Measurements from ENCODE around the gene SBF1. TPM values are rescaled to one million over a fixed set of nuclear protein-coding genes. Genes with fewer than 3 reads are reported as not detected.

Gene SBF1
- total RNA-seq, 2 experiments from 2014 or later: 100 TPM

DNA sequence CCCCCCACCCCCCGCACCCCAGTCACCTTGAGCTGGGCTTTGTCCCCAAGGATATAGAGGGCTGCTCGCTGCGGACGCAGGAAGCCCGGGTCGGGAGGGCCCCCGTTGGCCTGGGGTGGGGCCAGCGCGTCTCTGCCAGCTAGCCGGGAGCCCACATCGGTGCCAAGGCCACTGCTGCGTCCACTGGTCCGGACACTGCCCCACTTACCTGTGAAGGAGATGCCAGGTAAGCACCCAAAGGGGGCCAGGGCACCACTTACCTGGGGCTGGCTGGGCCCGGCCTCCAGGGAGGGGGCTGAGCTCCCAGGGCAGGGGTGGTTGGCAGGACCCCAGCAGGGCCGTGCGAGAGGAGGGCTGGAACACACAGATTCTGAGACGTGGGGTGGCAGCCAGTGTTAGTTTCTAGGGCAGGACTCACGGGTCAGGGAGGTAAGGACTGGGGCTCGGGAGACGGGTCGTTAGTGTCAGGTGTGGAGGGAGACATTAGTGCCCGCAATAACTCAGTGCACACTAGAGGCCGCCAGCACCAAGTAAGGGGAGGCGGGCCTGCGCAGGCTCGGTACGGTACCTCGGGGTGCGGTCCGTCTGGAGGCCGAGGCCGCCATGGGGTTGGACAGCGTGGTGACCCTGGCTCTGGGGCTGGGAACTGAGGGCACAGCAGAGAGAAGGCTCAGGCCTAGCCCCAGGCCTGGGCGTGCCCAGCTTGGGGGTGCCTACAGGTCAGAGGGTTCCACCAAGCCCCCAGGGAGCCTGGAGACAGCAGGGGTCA, 18.2 kb downstream of the SBF1 start:
- Mint-ChIP-seq H3K27ac (no peak overlapping the region), H3K27me3 (ENCODE audit: low read depth) (no peaks in the 10 kb centered on the region), H3K9me3 (no peaks in the 10 kb centered on the region), H3K4me3 (no peak overlapping the region), H3K4me1 (ENCODE audit: low read depth) (peaks cover 9% of the 10 kb centered on the region), H3K36me3 (ENCODE audit: low read depth) (peaks cover 15% of the 10 kb centered on the region)
- CTCF ChIA-PET: interaction anchor here (0.6 to 3.6 kb wide), 5 partner anchors 15 to 152 kb away, joined by 3 to 16 read pairs (median 4); no protein-coding TSS in a partner anchor
- DNase-seq: no peak
- intact Hi-C loops (cut with micrococcal nuclease): loop anchor here (5.0 kb wide), 1 partner anchor 41 kb away; no protein-coding TSS in a partner anchor

GRCh38 chr22:50456026-50456425, 18.8 kb downstream of the SBF1 start:
- intact Hi-C loops (cut with micrococcal nuclease): loop anchor here (5.0 kb wide), 1 partner anchor 41 kb away; no protein-coding TSS in a partner anchor
- Mint-ChIP-seq H3K9me3 (no peaks in the 10 kb centered on the region), H3K4me3 (no peak overlapping the region), H3K27ac (no peak overlapping the region), H3K4me1 (ENCODE audit: low read depth) (peaks cover 9% of the 10 kb centered on the region), H3K27me3 (ENCODE audit: low read depth) (no peaks in the 10 kb centered on the region), H3K36me3 (ENCODE audit: low read depth) (peaks cover 18% of the 10 kb centered on the region)
- CTCF ChIA-PET: interaction anchor here (0.6 to 3.6 kb wide), 3 partner anchors 41 to 153 kb away, joined by 3 to 16 read pairs (median 5); no protein-coding TSS in a partner anchor
- no peak for DNase-seq

GRCh38 chr22:50455201-50455600, 19.6 kb downstream of the SBF1 start:
- intact Hi-C loops (cut with micrococcal nuclease): loop anchor here (5.0 kb wide), 1 partner anchor 42 kb away; no protein-coding TSS in a partner anchor
- Mint-ChIP-seq H3K36me3 (ENCODE audit: low read depth) (peaks cover 13% of the 10 kb centered on the region), H3K9me3 (no peaks in the 10 kb centered on the region), H3K4me1 (ENCODE audit: low read depth) (peaks cover 9% of the 10 kb centered on the region), H3K4me3 (no peak overlapping the region), H3K27me3 (ENCODE audit: low read depth) (no peaks in the 10 kb centered on the region), H3K27ac (no peak overlapping the region)
- CTCF ChIA-PET: interaction anchor here (1.1 kb wide), 1 partner anchor 44 kb away, joined by 5 read pairs; no protein-coding TSS in a partner anchor
- no peak for DNase-seq

DNA sequence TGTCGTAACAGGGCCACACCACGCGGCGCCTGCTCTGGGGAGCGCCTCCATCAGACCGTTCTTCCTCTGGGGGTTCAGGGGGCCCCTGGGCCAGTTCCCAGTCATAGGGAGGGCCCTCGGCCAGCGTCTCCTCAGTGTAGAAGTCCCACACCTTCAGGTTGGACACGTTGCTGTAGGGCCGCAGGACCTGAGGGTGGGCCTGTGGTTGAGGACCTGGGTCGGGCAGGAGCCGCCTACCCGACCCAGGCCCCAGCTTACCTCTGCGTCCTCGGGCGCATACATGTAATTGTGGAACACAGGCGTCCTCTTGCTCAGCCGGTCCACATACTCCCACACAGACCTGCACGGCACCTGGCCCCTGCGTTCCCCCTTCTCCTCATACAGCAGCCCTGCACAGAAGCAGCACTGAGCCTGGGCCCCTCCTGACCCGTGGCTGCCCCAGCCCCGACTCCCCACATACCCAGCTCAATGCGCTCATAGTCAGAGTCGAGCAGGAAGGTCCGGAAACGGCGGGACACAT, 20.2 kb downstream of the SBF1 start:
- DNase-seq: no peak
- Mint-ChIP-seq H3K4me1 (ENCODE audit: low read depth) (peaks cover 9% of the 10 kb centered on the region), H3K27me3 (ENCODE audit: low read depth) (no peaks in the 10 kb centered on the region), H3K4me3 (no peak overlapping the region), H3K36me3 (ENCODE audit: low read depth) (peaks cover 13% of the 10 kb centered on the region), H3K9me3 (no peaks in the 10 kb centered on the region), H3K27ac (no peak overlapping the region)
- CTCF ChIA-PET: no interaction called here
- intact Hi-C loops (cut with micrococcal nuclease): loop anchor here (5.0 kb wide), 1 partner anchor 43 kb away; no protein-coding TSS in a partner anchor

GRCh38 chr22:50452649-50453048, 22.2 kb downstream of the SBF1 start:
- H3K36me3 Mint-ChIP-seq (ENCODE audit: low read depth): peaks cover 9% of the 10 kb centered on the region
- peaks cover 9% of the 10 kb centered on the region for H3K4me1 Mint-ChIP-seq (ENCODE audit: low read depth)
- CTCF ChIA-PET: interaction anchor here (0.9 kb wide), 1 partner anchor 46 kb away, joined by 3 read pairs; no protein-coding TSS in a partner anchor
- H3K27ac Mint-ChIP-seq: peak overlapping the region; percentile 54
- no peaks in the 10 kb centered on the region for H3K27me3 Mint-ChIP-seq (ENCODE audit: low read depth)
- no peak overlapping the region for H3K4me3 Mint-ChIP-seq
- no peaks in the 10 kb centered on the region for H3K9me3 Mint-ChIP-seq
- no peak for DNase-seq
- intact Hi-C loops (cut with micrococcal nuclease): no loop called here

DNA sequence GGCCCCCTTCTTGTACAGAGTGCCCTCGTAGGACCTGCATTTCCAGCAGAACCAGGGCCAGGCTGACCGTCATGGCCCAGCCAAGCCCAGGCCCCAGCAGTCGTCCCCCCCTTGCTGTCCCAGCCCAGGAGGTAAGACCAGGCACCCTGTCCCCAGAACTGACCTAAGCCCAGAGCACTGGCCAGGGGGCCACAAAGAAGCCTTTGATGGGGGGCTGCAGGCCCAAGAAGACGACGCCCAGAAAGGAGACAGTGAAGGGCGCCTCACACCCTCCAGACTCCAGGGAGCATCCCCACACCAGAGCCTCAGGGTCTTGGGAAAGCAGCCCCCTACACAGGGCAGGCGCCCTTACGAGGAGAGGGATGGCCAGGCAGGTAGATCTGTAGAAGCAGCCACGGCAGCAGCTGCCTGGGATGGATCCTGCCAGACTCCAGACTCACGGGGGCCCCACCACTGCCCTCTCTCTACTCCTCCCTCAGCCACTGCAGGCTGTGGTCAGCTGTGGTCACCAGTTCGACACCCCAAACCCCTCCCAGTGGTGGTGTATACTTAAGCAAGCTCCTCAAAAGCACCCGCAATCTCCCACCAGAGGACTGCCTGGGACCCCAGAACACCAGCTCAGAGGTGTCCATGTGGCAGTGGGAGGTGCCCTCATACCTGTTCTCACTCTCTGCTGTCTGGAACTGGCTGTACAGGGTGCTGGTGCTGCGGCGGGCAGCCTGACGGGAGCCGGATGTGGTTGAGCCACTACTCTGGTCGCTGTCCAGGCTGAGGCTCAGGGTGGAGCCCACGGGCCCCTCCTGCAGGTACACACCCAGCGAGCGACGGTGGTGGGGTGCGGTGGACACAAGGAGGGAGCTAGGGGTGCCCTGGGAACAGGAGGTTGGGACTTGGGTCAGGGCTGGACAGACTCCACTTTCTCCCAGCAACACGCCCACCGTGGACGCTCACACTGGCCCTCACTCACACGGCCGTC, 27.0 kb downstream of the SBF1 start:
- intact Hi-C loops (cut with micrococcal nuclease): no loop called here
- Mint-ChIP-seq H3K4me3 (no peak overlapping the region), H3K36me3 (ENCODE audit: low read depth) (peaks cover 5% of the 10 kb centered on the region), H3K27me3 (ENCODE audit: low read depth) (no peaks in the 10 kb centered on the region), H3K27ac (peak overlapping the region; percentile 22), H3K9me3 (no peaks in the 10 kb centered on the region), H3K4me1 (ENCODE audit: low read depth) (peaks cover 12% of the 10 kb centered on the region)
- no peak for DNase-seq
- CTCF ChIA-PET: interaction anchor here (1.2 kb wide), 1 partner anchor 14 kb away, joined by 3 read pairs; no protein-coding TSS in a partner anchor

- DNase-seq: no peak
- Mint-ChIP-seq H3K27ac (no peak overlapping the region), H3K4me3 (no peak overlapping the region), H3K4me1 (ENCODE audit: low read depth) (peaks cover 10% of the 10 kb centered on the region), H3K36me3 (ENCODE audit: low read depth) (peaks cover 6% of the 10 kb centered on the region), H3K9me3 (no peaks in the 10 kb centered on the region), H3K27me3 (ENCODE audit: low read depth) (no peaks in the 10 kb centered on the region)
- intact Hi-C loops (cut with micrococcal nuclease): no loop called here
- CTCF ChIA-PET: no interaction called here
Measured at GRCh38 chr22:50446708-50447575, 27.9 kb downstream of the SBF1 start.

DNA sequence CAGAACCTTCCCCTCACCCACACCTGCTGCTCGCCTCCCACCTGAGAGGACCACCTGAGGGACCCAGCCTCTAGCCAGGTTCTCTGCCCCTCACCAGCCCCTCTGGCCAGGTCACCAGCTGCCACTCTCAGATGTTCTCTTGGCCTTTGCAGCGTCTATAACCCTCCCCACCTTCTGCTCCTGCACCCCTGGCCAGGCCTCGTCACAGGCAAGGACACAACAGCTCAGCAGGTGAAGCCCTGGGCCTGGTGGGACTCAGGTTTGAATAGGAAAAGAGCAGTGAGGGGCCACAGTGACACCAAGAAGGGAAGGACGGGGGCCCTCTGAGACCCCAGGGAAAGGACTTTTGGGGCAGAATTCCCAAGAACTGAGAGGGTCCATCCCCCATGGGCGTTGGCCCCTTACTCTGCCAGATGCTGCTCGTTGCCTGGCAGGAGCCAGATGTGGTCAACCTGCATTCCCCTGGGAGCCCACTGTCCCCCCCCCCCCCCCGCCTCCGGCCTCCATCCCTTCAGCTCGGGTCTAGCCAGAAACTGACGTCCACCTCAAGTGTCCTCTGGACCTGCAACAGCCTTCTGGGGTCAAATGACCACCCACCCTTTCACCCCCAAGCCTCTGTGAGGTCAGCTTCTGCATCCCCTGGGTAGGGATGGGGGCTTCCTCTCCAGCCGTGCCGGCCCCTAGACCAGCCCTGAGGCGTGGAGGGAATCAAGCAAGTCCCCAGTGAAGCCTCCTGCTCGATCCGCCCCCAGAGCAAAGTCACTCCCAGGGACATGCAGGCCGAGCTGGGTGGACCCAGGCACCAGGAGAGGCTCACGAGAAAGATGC, 28.7 kb downstream of the SBF1 start:
- no peaks in the 10 kb centered on the region for H3K27me3 Mint-ChIP-seq (ENCODE audit: low read depth)
- intact Hi-C loops (cut with micrococcal nuclease): no loop called here
- no peaks in the 10 kb centered on the region for H3K9me3 Mint-ChIP-seq
- no peak for DNase-seq
- H3K27ac Mint-ChIP-seq: peak overlapping the region; percentile 56
- peaks cover 4% of the 10 kb centered on the region for H3K36me3 Mint-ChIP-seq (ENCODE audit: low read depth)
- H3K4me1 Mint-ChIP-seq (ENCODE audit: low read depth): peaks cover 10% of the 10 kb centered on the region
- no peak overlapping the region for H3K4me3 Mint-ChIP-seq
- CTCF ChIA-PET: no interaction called here

- intact Hi-C loops (cut with micrococcal nuclease): no loop called here
- peak overlapping the region; percentile 56 for H3K27ac Mint-ChIP-seq
- peaks cover 10% of the 10 kb centered on the region for H3K4me1 Mint-ChIP-seq (ENCODE audit: low read depth)
- no peaks in the 10 kb centered on the region for H3K27me3 Mint-ChIP-seq (ENCODE audit: low read depth)
- CTCF ChIA-PET: interaction anchor here (0.5 kb wide), 1 partner anchor 70 kb away, joined by 4 read pairs; no protein-coding TSS in a partner anchor
- no peak overlapping the region for H3K4me3 Mint-ChIP-seq
- no peak for DNase-seq
- no peaks in the 10 kb centered on the region for H3K9me3 Mint-ChIP-seq
- peaks cover 4% of the 10 kb centered on the region for H3K36me3 Mint-ChIP-seq (ENCODE audit: low read depth)
Measured at GRCh38 chr22:50445071-50445879, 29.6 kb downstream of the SBF1 start.

DNA sequence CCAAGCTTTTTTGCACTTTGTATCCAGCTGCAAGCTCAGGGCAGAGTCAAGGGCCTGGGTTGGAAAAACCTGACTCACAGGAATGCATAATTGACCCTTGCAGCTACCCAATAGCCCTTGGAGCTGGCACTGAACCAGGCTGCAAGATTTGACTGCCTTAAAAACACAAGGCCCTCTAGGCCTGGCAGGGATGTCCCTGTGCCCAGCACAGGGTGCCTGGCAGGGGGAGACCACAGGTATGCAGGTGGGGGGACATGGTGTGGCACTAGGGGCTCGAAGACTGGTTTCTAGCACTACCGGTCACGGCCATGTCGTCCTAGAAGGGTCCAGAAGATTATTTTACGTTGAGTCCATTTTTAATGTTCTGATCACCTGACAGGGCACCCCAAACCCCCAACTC, 30.2 kb downstream of the SBF1 start:
- Mint-ChIP-seq H3K4me1 (ENCODE audit: low read depth) (peaks cover 10% of the 10 kb centered on the region), H3K27ac (no peak overlapping the region), H3K4me3 (no peak overlapping the region), H3K9me3 (no peaks in the 10 kb centered on the region), H3K36me3 (ENCODE audit: low read depth) (peaks cover 4% of the 10 kb centered on the region), H3K27me3 (ENCODE audit: low read depth) (no peaks in the 10 kb centered on the region)
- DNase-seq: no peak
- intact Hi-C loops (cut with micrococcal nuclease): no loop called here
- CTCF ChIA-PET: interaction anchor here (0.5 kb wide), 1 partner anchor 69 kb away, joined by 4 read pairs; no protein-coding TSS in a partner anchor
